Tibial nerve (tissue), 4 donors: ENCODE data around the gene PEX1.

Experiments used
- CTCF ChIP-seq, 5 experiments: fragments of 200-600 bp in 3 of 5; fragments of 450-650 bp in 2 of 5; sonication (generic) in 3 of 5; IDR thresholded peaks; one replicate each; pipeline ENCODE4 v1.5.1; 2016 to 2019; ENCODE audit warnings: antibody characterized with exemption in 5 of 5, mild to moderate bottlenecking in 3 of 5, moderate library complexity in 2 of 5
- EP300 ChIP-seq, 2 donors: sonication (generic); formaldehyde crosslinking; IDR thresholded peaks; one replicate each; pipeline ENCODE4 v1.6.1; 2017; ENCODE audit warnings: antibody characterized with exemption in 2 of 2, mild to moderate bottlenecking in 1 of 2
- POLR2A ChIP-seq, 2 donors: fragments of 450-650 bp; IDR thresholded peaks; one replicate each; pipeline ENCODE4 v1.6.1; 2017; ENCODE audit warnings: antibody characterized with exemption in 2 of 2, mild to moderate bottlenecking in 2 of 2, moderate library complexity in 2 of 2

GRCh38 chr7:92498557-92498956, 29.8 kb downstream of the PEX1 start:
- no peak for TF ChIP-seq CTCF (IDR thresholded peaks at IDR 0.05)
- TF ChIP-seq POLR2A (IDR thresholded peaks at IDR 0.05): no peak
- TF ChIP-seq EP300 (IDR thresholded peaks at IDR 0.05): no peak
